H1 (cell line): ENCODE data around the gene ZNF593. TPM values are rescaled to one million over a fixed set of nuclear protein-coding genes. Genes with fewer than 3 reads are reported as not detected.

Experiments
- BCL11A ChIP-seq, 2 experiments: IDR thresholded peaks; one replicate each; pipeline ENCODE4 v1.6.1; 2011; ENCODE audit warnings: low read depth in 2 of 2, low read length in 2 of 2, mild to moderate bottlenecking in 2 of 2
- BRCA1 ChIP-seq: IDR thresholded peaks from 2 replicates; pipeline ENCODE4 v1.6.1; 2012; ENCODE audit warnings: low read depth, low read length, improper control_type of control experiment
- EZH2 ChIP-seq: fragments of 200-600 bp; sonication (generic); IDR thresholded peaks from 2 replicates; pipeline ENCODE4 v1.7.1; 2012; ENCODE audit warnings: low read depth, mild to moderate bottlenecking, moderate library complexity, low read length, inconsistent platforms; ENCODE audit not compliant: severe bottlenecking
- JUN ChIP-seq: IDR thresholded peaks from 2 replicates; pipeline ENCODE4 v1.6.1; 2011; ENCODE audit warnings: low read depth, mild to moderate bottlenecking, improper control_type of control experiment, low read length
- MAFK ChIP-seq: IDR thresholded peaks from 2 replicates; pipeline ENCODE4 v1.6.1; 2012; ENCODE audit warnings: low read depth, mild to moderate bottlenecking, improper control_type of control experiment, low read length
- MAX ChIP-seq: IDR thresholded peaks from 2 replicates; pipeline ENCODE4 v1.6.1; 2012; ENCODE audit warnings: inconsistent platforms
- RAD21 ChIP-seq, 2 experiments: IDR thresholded peaks in 1 of 2; conservative IDR thresholded peaks in 1 of 2; 2 replicates each; pipeline ENCODE4 v1.6.1; 2011; ENCODE audit warnings: low read depth in 2 of 2, low read length in 2 of 2, improper control_type of control experiment in 1 of 2, inconsistent platforms in 1 of 2, mild to moderate bottlenecking in 1 of 2, moderate library complexity in 1 of 2
- polyA plus RNA-seq, 7 experiments: library from polyadenylated mRNA; depleted of rRNA in 3 of 7; stranded (reverse) in 5 of 7; unstranded in 2 of 7; fragments of >200 nt in 5 of 7; fragments of 200-250 nt in 2 of 7; gene quantifications; 1 replicate in 5 of 7; 2 replicates in 1 of 7; 4 replicates in 1 of 7; pipeline versions ENCODE4 v1.2.1 to v1.2.3, GENCODE V29; 2011 to 2013; ENCODE audit warnings: missing spikeins in 2 of 7, mixed read lengths in 2 of 7
- total RNA-seq: library from RNA; stranded (reverse); fragmentation: NEBNext Ultra II Directional; extraction: Animal tissue kit (Norgen Biotek cat#: 25700); gene quantifications from 2 replicates; pipeline ENCODE4 v1.2.1, GENCODE V29; 2021

Gene ZNF593
- total and polyA plus RNA-seq, 2 of the 8 experiments (the other 6 are each of a cell fraction or from before 2014, with no cell fraction given), result 38.2 to 68.0 TPM

- no peak for TF ChIP-seq RAD21 (IDR thresholded peaks at IDR 0.05 in 1 of 2, conservative IDR thresholded peaks at IDR 0.05 in 1 of 2; ENCODE audit: low read depth in 2 of 2, low read length in 2 of 2)
- TF ChIP-seq BRCA1, result no peak
- no peak for TF ChIP-seq JUN
- no peak for TF ChIP-seq MAFK
- no peak for TF ChIP-seq MAX
- TF ChIP-seq EZH2, result no peak
- TF ChIP-seq BCL11A (IDR thresholded peaks at IDR 0.05; ENCODE audit: low read depth in 2 of 2, low read length in 2 of 2), result no peak
Measured at GRCh38 chr1:26126321-26127084, 43.2 kb upstream of the ZNF593 start (continued).
